ENCODE results near the gene TSPEAR. TPM values are rescaled to one million over a fixed set of nuclear protein-coding genes. Genes with fewer than 3 reads are reported as not detected.

TSPEAR gene
- total RNA-seq, 1 experiment from 2014 or later: not detected

DNA sequence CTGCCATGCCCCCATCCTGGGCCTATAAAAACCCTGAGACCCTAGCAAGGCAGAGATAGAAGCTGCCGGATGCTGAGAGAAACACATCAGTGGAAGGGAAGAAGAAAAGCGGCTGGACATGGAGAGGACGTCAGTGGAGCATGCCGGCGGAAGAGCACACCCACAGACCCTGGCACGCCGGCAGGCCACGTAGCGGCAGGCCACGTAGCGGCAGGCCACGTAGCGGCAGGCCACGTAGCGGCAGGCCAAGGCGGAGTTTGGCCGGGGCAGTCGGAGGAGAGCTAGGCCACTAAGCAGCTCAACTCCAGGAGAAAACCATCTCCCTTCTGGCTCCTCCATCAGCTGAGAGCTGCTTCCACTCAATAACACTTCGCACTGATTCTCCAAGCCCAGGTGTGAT lies 221.0 kb downstream of the TSPEAR start:
- BruUV-seq (replicated peaks): no TSS peak
- in situ Hi-C loops (cut with HindIII; ENCODE audit: low pct_unique_long_range_greater_than_20kb, low sequenced_read_pairs): no loop called here

DNA sequence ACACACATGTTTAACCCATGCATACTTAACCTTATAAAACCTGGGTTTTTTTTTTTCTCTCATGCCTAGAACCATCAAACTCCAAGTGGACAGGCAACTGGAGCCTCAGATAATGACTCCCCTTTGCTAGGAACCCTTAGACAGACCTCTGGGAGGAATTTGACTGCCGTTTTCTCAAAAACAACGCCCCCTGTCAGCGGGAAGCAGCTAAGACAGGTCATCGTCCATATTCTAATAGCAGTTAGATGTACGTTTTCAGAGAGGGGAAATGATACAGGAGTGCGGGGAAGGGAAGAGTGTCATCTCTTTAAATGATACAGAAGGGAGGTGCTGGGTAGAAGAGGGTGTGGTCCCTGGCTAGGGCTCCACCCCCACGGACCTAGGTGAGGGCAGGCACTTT lies 221.4 kb downstream of the TSPEAR start:
- CTCF ChIA-PET: interaction anchor here (0.9 kb wide), 1 partner anchor 90 kb away, joined by 4 read pairs; the partner anchor contains the start of gene KRTAP10-5

More for the DNA sequence above, 221.0 kb downstream of the TSPEAR start:
- Histone ChIP-seq H3K27me3 (ENCODE audit: control insufficient read depth, insufficient read depth, low read length) (no peaks in the 10 kb centered on the region), H3K36me3 (ENCODE audit: control insufficient read depth, insufficient read depth, low read length) (no peaks in the 10 kb centered on the region), H3K27ac (ENCODE audit: low read length) (no peak overlapping the region), H3K9me3 (ENCODE audit: control insufficient read depth, insufficient read depth, low read depth, low read length) (no peaks in the 10 kb centered on the region), H3K4me3 (ENCODE audit: low read depth in 2 of 2, low read length in 2 of 2) (no peak overlapping the region), H3K4me1 (ENCODE audit: control insufficient read depth, insufficient read depth, low read length) (no peaks in the 10 kb centered on the region)
- POLR2A ChIA-PET: no interaction called here
- no peak for DNase-seq (ENCODE audit: low read depth, low spot score)
- intact Hi-C loops (cut with micrococcal nuclease; ENCODE audit: unreplicated experiment): no loop called here
- TF ChIP-seq POLR2AphosphoS5 (IDR thresholded peaks at IDR 0.05; ENCODE audit: low read depth, low read length) (no peak), TCF7L2 (IDR thresholded peaks at IDR 0.05; ENCODE audit: low read depth, low read length) (no peak)
- TF ChIP-seq, protein P1, sequence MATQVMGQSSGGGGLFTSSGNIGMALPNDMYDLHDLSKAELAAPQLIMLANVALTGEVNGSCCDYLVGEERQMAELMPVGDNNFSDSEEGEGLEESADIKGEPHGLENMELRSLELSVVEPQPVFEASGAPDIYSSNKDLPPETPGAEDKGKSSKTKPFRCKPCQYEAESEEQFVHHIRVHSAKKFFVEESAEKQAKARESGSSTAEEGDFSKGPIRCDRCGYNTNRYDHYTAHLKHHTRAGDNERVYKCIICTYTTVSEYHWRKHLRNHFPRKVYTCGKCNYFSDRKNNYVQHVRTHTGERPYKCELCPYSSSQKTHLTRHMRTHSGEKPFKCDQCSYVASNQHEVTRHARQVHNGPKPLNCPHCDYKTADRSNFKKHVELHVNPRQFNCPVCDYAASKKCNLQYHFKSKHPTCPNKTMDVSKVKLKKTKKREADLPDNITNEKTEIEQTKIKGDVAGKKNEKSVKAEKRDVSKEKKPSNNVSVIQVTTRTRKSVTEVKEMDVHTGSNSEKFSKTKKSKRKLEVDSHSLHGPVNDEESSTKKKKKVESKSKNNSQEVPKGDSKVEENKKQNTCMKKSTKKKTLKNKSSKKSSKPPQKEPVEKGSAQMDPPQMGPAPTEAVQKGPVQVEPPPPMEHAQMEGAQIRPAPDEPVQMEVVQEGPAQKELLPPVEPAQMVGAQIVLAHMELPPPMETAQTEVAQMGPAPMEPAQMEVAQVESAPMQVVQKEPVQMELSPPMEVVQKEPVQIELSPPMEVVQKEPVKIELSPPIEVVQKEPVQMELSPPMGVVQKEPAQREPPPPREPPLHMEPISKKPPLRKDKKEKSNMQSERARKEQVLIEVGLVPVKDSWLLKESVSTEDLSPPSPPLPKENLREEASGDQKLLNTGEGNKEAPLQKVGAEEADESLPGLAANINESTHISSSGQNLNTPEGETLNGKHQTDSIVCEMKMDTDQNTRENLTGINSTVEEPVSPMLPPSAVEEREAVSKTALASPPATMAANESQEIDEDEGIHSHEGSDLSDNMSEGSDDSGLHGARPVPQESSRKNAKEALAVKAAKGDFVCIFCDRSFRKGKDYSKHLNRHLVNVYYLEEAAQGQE (IDR thresholded peaks at IDR 0.05; ENCODE audit: insufficient read depth in 1 of 2, low read depth in 2 of 2, low read length in 1 of 2): no peak
- TF ChIP-seq, protein P2, sequence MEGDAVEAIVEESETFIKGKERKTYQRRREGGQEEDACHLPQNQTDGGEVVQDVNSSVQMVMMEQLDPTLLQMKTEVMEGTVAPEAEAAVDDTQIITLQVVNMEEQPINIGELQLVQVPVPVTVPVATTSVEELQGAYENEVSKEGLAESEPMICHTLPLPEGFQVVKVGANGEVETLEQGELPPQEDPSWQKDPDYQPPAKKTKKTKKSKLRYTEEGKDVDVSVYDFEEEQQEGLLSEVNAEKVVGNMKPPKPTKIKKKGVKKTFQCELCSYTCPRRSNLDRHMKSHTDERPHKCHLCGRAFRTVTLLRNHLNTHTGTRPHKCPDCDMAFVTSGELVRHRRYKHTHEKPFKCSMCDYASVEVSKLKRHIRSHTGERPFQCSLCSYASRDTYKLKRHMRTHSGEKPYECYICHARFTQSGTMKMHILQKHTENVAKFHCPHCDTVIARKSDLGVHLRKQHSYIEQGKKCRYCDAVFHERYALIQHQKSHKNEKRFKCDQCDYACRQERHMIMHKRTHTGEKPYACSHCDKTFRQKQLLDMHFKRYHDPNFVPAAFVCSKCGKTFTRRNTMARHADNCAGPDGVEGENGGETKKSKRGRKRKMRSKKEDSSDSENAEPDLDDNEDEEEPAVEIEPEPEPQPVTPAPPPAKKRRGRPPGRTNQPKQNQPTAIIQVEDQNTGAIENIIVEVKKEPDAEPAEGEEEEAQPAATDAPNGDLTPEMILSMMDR (IDR thresholded peaks at IDR 0.05): no peak
- CTCF ChIA-PET: no interaction called here
- ATAC-seq: no peak

More for the DNA sequence above, 221.4 kb downstream of the TSPEAR start:
- no peak overlapping the region for H3K4me3 ChIP-seq (ENCODE audit: low read depth in 2 of 2, low read length in 2 of 2)
- DNase-seq (ENCODE audit: low read depth, low spot score): no peak
- H3K27ac ChIP-seq (ENCODE audit: low read length): no peak overlapping the region
- POLR2A ChIA-PET: no interaction called here
- BruUV-seq (replicated peaks): no TSS peak
- H3K4me1 ChIP-seq (ENCODE audit: control insufficient read depth, insufficient read depth, low read length): no peaks in the 10 kb centered on the region
- intact Hi-C loops (cut with micrococcal nuclease; ENCODE audit: unreplicated experiment): no loop called here
- TF ChIP-seq, protein P2 (IDR thresholded peaks at IDR 0.05): no peak; the same call in 1 of the 2 replicates
- TF ChIP-seq TCF7L2 (IDR thresholded peaks at IDR 0.05; ENCODE audit: low read depth, low read length) (no peak), POLR2AphosphoS5 (IDR thresholded peaks at IDR 0.05; ENCODE audit: low read depth, low read length) (no peak), SIN3A (IDR thresholded peaks at IDR 0.05; ENCODE audit: borderline replicate concordance, insufficient read depth, low read depth, low read length) (no peak)
- TF ChIP-seq, protein P1 (IDR thresholded peaks at IDR 0.05; ENCODE audit: insufficient read depth in 1 of 2, low read depth in 2 of 2, low read length in 1 of 2): no peak
- no peaks in the 10 kb centered on the region for H3K9me3 ChIP-seq (ENCODE audit: control insufficient read depth, insufficient read depth, low read depth, low read length)
- H3K27me3 ChIP-seq (ENCODE audit: control insufficient read depth, insufficient read depth, low read length): no peaks in the 10 kb centered on the region
- no peak for ATAC-seq
- in situ Hi-C loops (cut with HindIII; ENCODE audit: low pct_unique_long_range_greater_than_20kb, low sequenced_read_pairs): no loop called here
- no peaks in the 10 kb centered on the region for H3K36me3 ChIP-seq (ENCODE audit: control insufficient read depth, insufficient read depth, low read length)
